H1 (cell line): Measurements from ENCODE around the gene TUBGCP2. TPM values are rescaled to one million over a fixed set of nuclear protein-coding genes. Genes with fewer than 3 reads are reported as not detected.

ENCODE experiments used
- SAP30 ChIP-seq: fragments of 300-600 bp; sonication (generic); IDR thresholded peaks from 2 replicates; pipeline ENCODE4 v1.7.1; 2012; ENCODE audit warnings: low read length, moderate library complexity, mild to moderate bottlenecking, inconsistent platforms; ENCODE audit not compliant: insufficient read depth, insufficient replicate concordance
- YY1 ChIP-seq: IDR thresholded peaks from 2 replicates; pipeline ENCODE4 v1.6.1; 2011; ENCODE audit warnings: low read depth, mild to moderate bottlenecking, low read length
- polyA plus RNA-seq, 7 experiments: library from polyadenylated mRNA; depleted of rRNA in 3 of 7; stranded (reverse) in 5 of 7; unstranded in 2 of 7; fragments of >200 nt in 5 of 7; fragments of 200-250 nt in 2 of 7; gene quantifications; 1 replicate in 5 of 7; 2 replicates in 1 of 7; 4 replicates in 1 of 7; pipeline versions ENCODE4 v1.2.1 to v1.2.3, GENCODE V29; 2011 to 2013; ENCODE audit warnings: missing spikeins in 2 of 7, mixed read lengths in 2 of 7
- total RNA-seq: library from RNA; stranded (reverse); fragmentation: NEBNext Ultra II Directional; extraction: Animal tissue kit (Norgen Biotek cat#: 25700); gene quantifications from 2 replicates; pipeline ENCODE4 v1.2.1, GENCODE V29; 2021

Gene TUBGCP2
- total and polyA plus RNA-seq, 2 of the 8 experiments (the other 6 are each of a cell fraction or from before 2014, with no cell fraction given), result 34.9 to 51.9 TPM

DNA sequence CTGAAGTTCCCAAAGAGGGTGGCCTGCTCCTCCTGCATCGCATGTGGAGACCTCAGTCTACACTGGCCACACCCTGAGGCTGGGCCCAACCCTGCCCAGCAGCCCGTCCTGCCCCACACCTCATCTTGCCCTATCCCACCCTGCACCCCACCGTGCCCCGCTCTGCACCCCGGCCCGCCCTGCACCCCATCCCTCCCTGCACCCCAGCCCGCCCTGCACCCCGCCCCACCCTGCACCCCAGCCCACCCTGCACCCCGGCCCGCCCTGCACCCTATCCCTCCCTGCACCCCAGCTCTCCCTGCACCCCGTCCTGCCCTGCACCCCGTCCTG is 56.5 kb downstream of the TUBGCP2 start (continued):
- TF ChIP-seq YY1, result no peak
- no peak for TF ChIP-seq SAP30
